IMR-90 (cell line): Measurements from ENCODE around the gene MROH2B. TPM values are rescaled to one million over a fixed set of nuclear protein-coding genes. Genes with fewer than 3 reads are reported as not detected.

ENCODE experiments used
- ATAC-seq: fragments of 200-7000 bp; cut with Tn5 transposase; 2 replicates; pipeline ENCODE4 v1.9.1; 2020; ENCODE audit warnings: low read depth, mild to moderate bottlenecking, moderate library complexity
- BruUV-seq: library from RNA; stranded (reverse); fragments of 400-500 nt; replicated peaks from 2 replicates; lab custom pipeline; 2021; lab: Mats Ljungman, UMichigan
- CTCF ChIA-PET: fragments of 300-600 bp; formaldehyde crosslinking; extraction: SDS; loops from one replicate; lab custom pipeline; 2021; ENCODE audit warnings: antibody characterized with exemption; lab: Yijun Ruan, JAX
- POLR2A ChIA-PET: fragments of 300-600 bp; sonication (Branson Sonifier 250); formaldehyde crosslinking; loops from one replicate; lab custom pipeline; 2022; ENCODE audit warnings: antibody characterized with exemption; ENCODE audit not compliant: unreplicated experiment; lab: Charles Lee
- DNase-seq: peaks from one replicate; pipeline ENCODE4 v3.0.0; 2013
- H2AFZ ChIP-seq: replicated peaks from 2 replicates; pipeline ENCODE3; 2013; ENCODE audit warnings: low read length, mild to moderate bottlenecking; ENCODE audit not compliant: poor library complexity
- H2AK5ac ChIP-seq: 2 replicates; pipeline ENCODE4 v1.6.1; 2013; ENCODE audit warnings: low read depth, low read length, inconsistent platforms
- H2AK9ac ChIP-seq: replicated peaks from 2 replicates; pipeline ENCODE3; 2013; ENCODE audit warnings: mild to moderate bottlenecking, low read depth, low read length, moderate library complexity; ENCODE audit not compliant: poor library complexity
- H2BK120ac ChIP-seq: 2 replicates; pipeline ENCODE4 v1.6.1; 2013; ENCODE audit warnings: low read depth, low read length, inconsistent platforms
- H2BK15ac ChIP-seq: 3 replicates; pipeline ENCODE4 v1.6.1; 2013; ENCODE audit warnings: low read depth, low read length, inconsistent platforms
- H2BK20ac ChIP-seq: 2 replicates; pipeline ENCODE4 v1.6.1; 2013; ENCODE audit warnings: low read depth, mild to moderate bottlenecking, inconsistent platforms, low read length, moderate library complexity
- H2BK5ac ChIP-seq: 2 replicates; pipeline ENCODE4 v1.6.1; 2013; ENCODE audit warnings: mild to moderate bottlenecking, low read depth, low read length, inconsistent platforms; ENCODE audit not compliant: poor library complexity, severe bottlenecking
- H3K14ac ChIP-seq: replicated peaks from 2 replicates; pipeline ENCODE4 v1.6.1; 2013; ENCODE audit warnings: low read depth, low read length, inconsistent platforms
- H3K18ac ChIP-seq: 2 replicates; pipeline ENCODE4 v1.6.1; 2013; ENCODE audit warnings: low read depth, low read length, control low read depth
- H3K23ac ChIP-seq: 2 replicates; pipeline ENCODE4 v1.6.1; 2013; ENCODE audit warnings: low read depth, low read length, inconsistent platforms
- H3K27ac ChIP-seq: 2 replicates; pipeline ENCODE4 v1.5.1; 2013; ENCODE audit warnings: mild to moderate bottlenecking, control low read depth, low read length; ENCODE audit not compliant: insufficient read depth
- H3K27me3 ChIP-seq: 2 replicates; pipeline ENCODE4 v1.6.1; 2013; ENCODE audit warnings: low read length; ENCODE audit not compliant: control insufficient read depth, insufficient read depth
- H3K36me3 ChIP-seq: 2 replicates; pipeline ENCODE4 v1.6.1; 2013; ENCODE audit warnings: low read length, mixed read lengths; ENCODE audit not compliant: control insufficient read depth, insufficient read depth
- H3K4ac ChIP-seq: 2 replicates; pipeline ENCODE4 v1.6.1; 2013; ENCODE audit warnings: low read depth, low read length, inconsistent platforms
- H3K4me1 ChIP-seq: 2 replicates; pipeline ENCODE4 v1.6.1; 2013; ENCODE audit warnings: low read length, mixed read lengths; ENCODE audit not compliant: control insufficient read depth, insufficient read depth
- H3K4me2 ChIP-seq: 2 replicates; pipeline ENCODE4 v1.6.1; 2013; ENCODE audit warnings: low read depth, mild to moderate bottlenecking, control low read depth, low read length, moderate library complexity
- H3K4me3 ChIP-seq: 2 replicates; pipeline ENCODE4 v1.5.1; 2013; ENCODE audit warnings: low read depth, mild to moderate bottlenecking, control low read depth, low read length, moderate library complexity; ENCODE audit not compliant: insufficient read depth
- H3K56ac ChIP-seq: 2 replicates; pipeline ENCODE4 v1.6.1; 2013; ENCODE audit warnings: low read length, inconsistent platforms; ENCODE audit not compliant: insufficient read depth; ENCODE audit errors: extremely low read depth
- H3K79me1 ChIP-seq, 2 experiments: 2 replicates each; pipeline ENCODE4 v1.6.1; 2013; ENCODE audit warnings: low read length in 2 of 2, inconsistent platforms in 1 of 2, low read depth in 1 of 2
- H3K9ac ChIP-seq: 2 replicates; pipeline ENCODE4 v1.6.1; 2013; ENCODE audit warnings: low read depth, low read length, control low read depth
- H3K9me1 ChIP-seq: 2 replicates; pipeline ENCODE4 v1.6.1; 2013; ENCODE audit warnings: low read length, inconsistent platforms; ENCODE audit not compliant: insufficient read depth
- H3K9me3 ChIP-seq: 2 replicates; pipeline ENCODE4 v1.6.1; 2013; ENCODE audit warnings: low read length; ENCODE audit not compliant: control insufficient read depth, insufficient read depth
- H4K20me1 ChIP-seq: 2 replicates; pipeline ENCODE4 v1.6.1; 2013; ENCODE audit warnings: low read length, inconsistent platforms; ENCODE audit not compliant: insufficient read depth
- H4K5ac ChIP-seq: 2 replicates; pipeline ENCODE4 v1.6.1; 2013; ENCODE audit warnings: mild to moderate bottlenecking, low read depth, low read length, control low read depth
- H4K8ac ChIP-seq, 2 experiments: 2 replicates each; pipeline ENCODE4 v1.6.1; 2013; ENCODE audit warnings: low read depth in 2 of 2, low read length in 2 of 2, control low read depth in 1 of 2, inconsistent platforms in 1 of 2
- H4K91ac ChIP-seq: 2 replicates; pipeline ENCODE4 v1.6.1; 2013; ENCODE audit warnings: low read depth, low read length, inconsistent platforms; ENCODE audit not compliant: insufficient read depth
- MAFK ChIP-seq: IDR thresholded peaks from 2 replicates; pipeline ENCODE4 v1.6.1; 2012; ENCODE audit warnings: low read depth, low read length, improper control_type of control experiment
- WGBS, 2 experiments: methylation state at CpG; one replicate each; pipeline versions ENCODE4 v1.1.5 to v1.1.7; 2013; ENCODE audit warnings: missing lambda C conversion rate in 2 of 2; ENCODE audit not compliant: insufficient read length in 1 of 2; ENCODE audit errors: extremely low coverage in 2 of 2; 5-methylcytosine and 5-hydroxymethylcytosine counted together
- dilution Hi-C: fragments of 300-500 bp; cut with HindIII; formaldehyde crosslinking; loops from one replicate; pipeline ENCODE4 v1.14.3; 2018; ENCODE audit warnings: low sequenced_read_pairs; ENCODE audit not compliant: unreplicated experiment
- in situ Hi-C: fragments of 300-500 bp; cut with MboI; formaldehyde crosslinking; loops from 3 replicates; pipeline ENCODE4 v1.14.3; 2019; ENCODE audit warnings: low sequenced_read_pairs, inconsistent platforms, mixed read lengths
- intact Hi-C: fragments of 100-400 bp; cut with micrococcal nuclease; formaldehyde crosslinking; loops from 2 replicates; pipeline ENCODE4 v1.10.0; 2022
- polyA plus RNA-seq, 3 experiments: library from polyadenylated mRNA; depleted of rRNA; stranded (reverse); fragments of >200 nt; gene quantifications; 2 replicates each; pipeline ENCODE4 v1.2.3, GENCODE V29; 2012; ENCODE audit warnings: low replicate concordance in 1 of 3
- total RNA-seq: library from RNA; depleted of rRNA; stranded (reverse); fragments of >200 nt; gene quantifications from 2 replicates; pipeline ENCODE4 v1.2.3, GENCODE V29; 2012
- TF ChIP-seq, protein P1 (sequence below): conservative IDR thresholded peaks from 2 replicates; pipeline ENCODE4 v1.5.1; 2012; ENCODE audit warnings: mild to moderate bottlenecking, low read depth, low read length, improper control_type of control experiment

Gene MROH2B
- total and polyA plus RNA-seq, 2 of the 4 experiments (the other 2 are of a cell fraction), result not detected

DNA sequence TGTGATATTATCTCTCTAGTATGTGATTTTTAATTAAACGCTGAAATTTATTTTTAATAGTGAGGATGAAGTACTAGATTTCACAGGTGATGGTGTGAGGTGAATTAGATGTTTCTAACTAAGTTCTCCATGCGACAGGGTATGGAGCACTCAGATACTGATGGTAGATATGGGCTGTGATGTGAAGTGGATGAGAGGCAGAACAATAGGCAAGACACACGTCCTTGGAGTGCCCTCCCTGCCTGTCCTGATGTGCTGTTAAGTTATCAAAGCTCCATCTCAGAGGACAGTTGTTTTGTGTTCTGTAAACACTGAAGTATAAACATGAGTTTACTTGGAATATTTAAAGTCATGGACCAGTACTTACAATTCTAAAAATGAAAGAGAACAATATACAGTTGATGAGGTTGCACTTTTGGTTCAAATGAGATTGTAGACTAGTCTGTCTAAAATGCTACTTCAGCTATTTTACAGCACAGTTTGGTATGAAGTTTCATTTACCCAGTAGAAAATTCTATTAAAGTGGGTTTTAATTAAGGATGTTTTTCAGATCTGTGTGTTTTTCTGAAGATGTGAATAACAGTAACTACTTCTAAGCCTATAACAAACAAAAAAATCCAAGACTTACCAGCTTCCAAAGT is 97.7 kb downstream of the MROH2B start:
- ChIA-PET CTCF (interaction anchor here (0.7 kb wide), 1 partner anchor 766 kb away, joined by 3 read pairs; no protein-coding TSS in a partner anchor), POLR2A (no interaction called here)
- Histone ChIP-seq H2BK20ac (no peak overlapping the region; the same call in 1 of the 2 replicates), H3K79me1 (no peaks in the 10 kb centered on the region), H2AK9ac (no peak overlapping the region), H3K4me2 (no peak overlapping the region), H2BK5ac (no peak overlapping the region), H3K4ac (peak overlapping the region; percentile 60), H2AFZ (no peak overlapping the region), H3K4me1 (peaks cover 2% of the 10 kb centered on the region; the same call in 1 of the 2 replicates), H4K91ac (peak overlapping the region; percentile 61; the same call in 1 of the 2 replicates), H3K27ac (no peak overlapping the region), H3K36me3 (no peaks in the 10 kb centered on the region), H3K18ac (peak overlapping the region; percentile 72; the same call in 1 of the 2 replicates), H3K9me3 (no peaks in the 10 kb centered on the region), H3K14ac (peak overlapping the region; percentile 76; the same call in 1 of the 2 replicates), H2BK120ac (peak overlapping the region; percentile 61; the same call in 1 of the 2 replicates), H2AK5ac (no peak overlapping the region; the same call in 1 of the 2 replicates), H4K8ac (no peak overlapping the region), H3K9me1 (peaks cover 2% of the 10 kb centered on the region; the same call in 1 of the 2 replicates), H4K20me1 (no peaks in the 10 kb centered on the region), H3K9ac (no peak overlapping the region), H3K4me3 (no peak overlapping the region), H3K56ac (no peak overlapping the region), H2BK15ac (peak overlapping the region; percentile 83; the same call in 1 of the 3 replicates), H4K5ac (peak overlapping the region; percentile 78; the same call in 1 of the 2 replicates), H3K23ac (no peak overlapping the region), H3K27me3 (no peaks in the 10 kb centered on the region)
- dilution Hi-C loops (no loop called here), in situ Hi-C loops (no loop called here), intact Hi-C loops (no loop called here)
- no TSS peak for BruUV-seq
- DNase-seq (no peak), ATAC-seq (no peak)
- TF ChIP-seq MAFK, result peak; percentile 77
- TF ChIP-seq, protein P1, sequence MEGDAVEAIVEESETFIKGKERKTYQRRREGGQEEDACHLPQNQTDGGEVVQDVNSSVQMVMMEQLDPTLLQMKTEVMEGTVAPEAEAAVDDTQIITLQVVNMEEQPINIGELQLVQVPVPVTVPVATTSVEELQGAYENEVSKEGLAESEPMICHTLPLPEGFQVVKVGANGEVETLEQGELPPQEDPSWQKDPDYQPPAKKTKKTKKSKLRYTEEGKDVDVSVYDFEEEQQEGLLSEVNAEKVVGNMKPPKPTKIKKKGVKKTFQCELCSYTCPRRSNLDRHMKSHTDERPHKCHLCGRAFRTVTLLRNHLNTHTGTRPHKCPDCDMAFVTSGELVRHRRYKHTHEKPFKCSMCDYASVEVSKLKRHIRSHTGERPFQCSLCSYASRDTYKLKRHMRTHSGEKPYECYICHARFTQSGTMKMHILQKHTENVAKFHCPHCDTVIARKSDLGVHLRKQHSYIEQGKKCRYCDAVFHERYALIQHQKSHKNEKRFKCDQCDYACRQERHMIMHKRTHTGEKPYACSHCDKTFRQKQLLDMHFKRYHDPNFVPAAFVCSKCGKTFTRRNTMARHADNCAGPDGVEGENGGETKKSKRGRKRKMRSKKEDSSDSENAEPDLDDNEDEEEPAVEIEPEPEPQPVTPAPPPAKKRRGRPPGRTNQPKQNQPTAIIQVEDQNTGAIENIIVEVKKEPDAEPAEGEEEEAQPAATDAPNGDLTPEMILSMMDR, result no peak
- 80% methylated on average over 1 of the region's 3 CpGs; no CpG with 5 or more reads in 1 of the 2 experiments for WGBS, 2 experiments
